ENCODE measurements around the gene SMIM45.

Gene SMIM45

DNA sequence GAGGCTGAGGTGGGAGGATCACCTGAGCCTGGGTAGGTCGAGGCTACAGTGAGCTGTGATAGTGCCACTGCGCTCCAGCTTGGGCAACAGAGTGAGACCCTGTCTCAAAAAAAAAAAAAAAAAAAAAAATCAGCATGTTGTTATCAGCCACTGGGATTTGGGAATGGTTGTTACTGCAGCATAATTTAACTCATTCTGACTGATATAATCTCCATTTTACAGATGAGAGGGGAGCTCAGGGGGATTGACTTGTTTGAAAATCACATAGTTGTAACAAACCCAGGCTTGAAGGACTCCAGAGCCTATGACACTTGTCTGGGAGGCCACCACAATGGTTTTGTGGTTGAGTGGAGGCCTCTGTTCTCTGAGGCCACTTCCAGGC lies 14.3 kb downstream of the SMIM45 start:
- Histone ChIP-seq H3K4me2 (ENCODE audit: low read depth, low read length) (no peak overlapping the region), H4K91ac (ENCODE audit: insufficient read depth, low read depth, low read length) (no peak overlapping the region), H3K27me3 (ENCODE audit: control insufficient read depth, insufficient read depth, low read length) (peaks cover 13% of the 10 kb centered on the region; the same call in 1 of the 2 replicates), H2AFZ (replicated peaks; ENCODE audit: low read length, poor library complexity) (peak overlapping the region; percentile 16), H2AK9ac (replicated peaks; ENCODE audit: low read depth, low read length, poor library complexity) (no peak overlapping the region), H3K14ac (replicated peaks; ENCODE audit: low read depth, low read length) (no peak overlapping the region), H2BK15ac (ENCODE audit: low read depth, low read length) (no peak overlapping the region), H3K4me1 (ENCODE audit: control insufficient read depth, insufficient read depth, low read length) (no peaks in the 10 kb centered on the region; the same call in 1 of the 2 replicates), H3K9ac (ENCODE audit: low read depth, low read length) (no peak overlapping the region), H3K9me1 (ENCODE audit: insufficient read depth, low read length) (no peaks in the 10 kb centered on the region), H2AK5ac (ENCODE audit: low read depth, low read length) (no peak overlapping the region), H4K5ac (ENCODE audit: low read depth, low read length) (no peak overlapping the region), H3K56ac (ENCODE audit: extremely low read depth, insufficient read depth, low read length) (no peak overlapping the region), H3K23ac (ENCODE audit: low read depth, low read length) (no peak overlapping the region), H3K36me3 (ENCODE audit: control insufficient read depth, insufficient read depth, low read length) (no peaks in the 10 kb centered on the region), H2BK20ac (ENCODE audit: low read depth, low read length) (no peak overlapping the region), H2BK5ac (ENCODE audit: low read depth, low read length, poor library complexity, severe bottlenecking) (no peak overlapping the region), H4K8ac (ENCODE audit: low read depth in 2 of 2, low read length in 2 of 2) (no peak overlapping the region), H3K79me1 (ENCODE audit: low read depth in 1 of 2, low read length in 2 of 2) (no peaks in the 10 kb centered on the region), H2BK120ac (ENCODE audit: low read depth, low read length) (no peak overlapping the region), H4K20me1 (ENCODE audit: insufficient read depth, low read length) (no peaks in the 10 kb centered on the region), H3K4me3 (ENCODE audit: insufficient read depth, low read depth, low read length) (no peak overlapping the region), H3K9me3 (ENCODE audit: control insufficient read depth, insufficient read depth, low read length) (no peaks in the 10 kb centered on the region), H3K4ac (ENCODE audit: low read depth, low read length) (no peak overlapping the region), H3K18ac (ENCODE audit: low read depth, low read length) (no peak overlapping the region), H3K27ac (ENCODE audit: insufficient read depth, low read length) (no peak overlapping the region)
- intact Hi-C loops (cut with micrococcal nuclease) (loop anchor here (1.0 to 2.0 kb wide), 5 partner anchors 113 to 507 kb away; partner anchors contain the start of genes NDUFA6 and SMDT1), dilution Hi-C loops (cut with HindIII; ENCODE audit: low sequenced_read_pairs, unreplicated experiment) (no loop called here), in situ Hi-C loops (cut with MboI; ENCODE audit: low sequenced_read_pairs) (loop anchor here (5.0 kb wide), 1 partner anchor 476 kb away; no protein-coding TSS in a partner anchor)
- DNase-seq = no peak
- ATAC-seq (ENCODE audit: low read depth) = no peak
- WGBS, 2 experiments (ENCODE audit: extremely low coverage in 2 of 2, insufficient read length in 1 of 2) = no CpG with 5 or more reads among the region's 2 CpGs
- TF ChIP-seq MXI1 (IDR thresholded peaks at IDR 0.05; ENCODE audit: borderline replicate concordance, low read depth, low read length) (no peak), FOS (IDR thresholded peaks at IDR 0.05; ENCODE audit: low read depth, low read length) (no peak), POLR2A (IDR thresholded peaks at IDR 0.05; ENCODE audit: low read depth, low read length) (no peak), MAZ (IDR thresholded peaks at IDR 0.05; ENCODE audit: borderline replicate concordance, low read depth, low read length) (no peak), CHD1 (IDR thresholded peaks at IDR 0.05; ENCODE audit: low read depth, low read length) (no peak), BHLHE40 (IDR thresholded peaks at IDR 0.05; ENCODE audit: low read depth, low read length) (no peak), RFX5 (IDR thresholded peaks at IDR 0.05; ENCODE audit: low read depth, low read length) (no peak), SMC3 (IDR thresholded peaks at IDR 0.05; ENCODE audit: low read depth, low read length) (no peak), RAD21 (IDR thresholded peaks at IDR 0.05; ENCODE audit: low read length) (no peak), CEBPB (IDR thresholded peaks at IDR 0.05; ENCODE audit: low read depth, low read length) (no peak), NFE2L2 (IDR thresholded peaks at IDR 0.05; ENCODE audit: low read depth, low read length) (no peak), MAFK (IDR thresholded peaks at IDR 0.05; ENCODE audit: low read depth, low read length) (no peak), RCOR1 (IDR thresholded peaks at IDR 0.05; ENCODE audit: insufficient replicate concordance, low read length) (no peak)
- TF ChIP-seq, protein P1, sequence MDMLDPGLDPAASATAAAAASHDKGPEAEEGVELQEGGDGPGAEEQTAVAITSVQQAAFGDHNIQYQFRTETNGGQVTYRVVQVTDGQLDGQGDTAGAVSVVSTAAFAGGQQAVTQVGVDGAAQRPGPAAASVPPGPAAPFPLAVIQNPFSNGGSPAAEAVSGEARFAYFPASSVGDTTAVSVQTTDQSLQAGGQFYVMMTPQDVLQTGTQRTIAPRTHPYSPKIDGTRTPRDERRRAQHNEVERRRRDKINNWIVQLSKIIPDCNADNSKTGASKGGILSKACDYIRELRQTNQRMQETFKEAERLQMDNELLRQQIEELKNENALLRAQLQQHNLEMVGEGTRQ (IDR thresholded peaks at IDR 0.05; ENCODE audit: low read depth, low read length) = no peak
- TF ChIP-seq, protein P2, sequence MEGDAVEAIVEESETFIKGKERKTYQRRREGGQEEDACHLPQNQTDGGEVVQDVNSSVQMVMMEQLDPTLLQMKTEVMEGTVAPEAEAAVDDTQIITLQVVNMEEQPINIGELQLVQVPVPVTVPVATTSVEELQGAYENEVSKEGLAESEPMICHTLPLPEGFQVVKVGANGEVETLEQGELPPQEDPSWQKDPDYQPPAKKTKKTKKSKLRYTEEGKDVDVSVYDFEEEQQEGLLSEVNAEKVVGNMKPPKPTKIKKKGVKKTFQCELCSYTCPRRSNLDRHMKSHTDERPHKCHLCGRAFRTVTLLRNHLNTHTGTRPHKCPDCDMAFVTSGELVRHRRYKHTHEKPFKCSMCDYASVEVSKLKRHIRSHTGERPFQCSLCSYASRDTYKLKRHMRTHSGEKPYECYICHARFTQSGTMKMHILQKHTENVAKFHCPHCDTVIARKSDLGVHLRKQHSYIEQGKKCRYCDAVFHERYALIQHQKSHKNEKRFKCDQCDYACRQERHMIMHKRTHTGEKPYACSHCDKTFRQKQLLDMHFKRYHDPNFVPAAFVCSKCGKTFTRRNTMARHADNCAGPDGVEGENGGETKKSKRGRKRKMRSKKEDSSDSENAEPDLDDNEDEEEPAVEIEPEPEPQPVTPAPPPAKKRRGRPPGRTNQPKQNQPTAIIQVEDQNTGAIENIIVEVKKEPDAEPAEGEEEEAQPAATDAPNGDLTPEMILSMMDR (conservative IDR thresholded peaks at IDR 0.05; ENCODE audit: low read depth, low read length) = no peak
- TF ChIP-seq, protein P3, sequence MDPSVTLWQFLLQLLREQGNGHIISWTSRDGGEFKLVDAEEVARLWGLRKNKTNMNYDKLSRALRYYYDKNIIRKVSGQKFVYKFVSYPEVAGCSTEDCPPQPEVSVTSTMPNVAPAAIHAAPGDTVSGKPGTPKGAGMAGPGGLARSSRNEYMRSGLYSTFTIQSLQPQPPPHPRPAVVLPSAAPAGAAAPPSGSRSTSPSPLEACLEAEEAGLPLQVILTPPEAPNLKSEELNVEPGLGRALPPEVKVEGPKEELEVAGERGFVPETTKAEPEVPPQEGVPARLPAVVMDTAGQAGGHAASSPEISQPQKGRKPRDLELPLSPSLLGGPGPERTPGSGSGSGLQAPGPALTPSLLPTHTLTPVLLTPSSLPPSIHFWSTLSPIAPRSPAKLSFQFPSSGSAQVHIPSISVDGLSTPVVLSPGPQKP (IDR thresholded peaks at IDR 0.05; ENCODE audit: borderline replicate concordance, low read depth, low read length) = no peak
- ChIA-PET CTCF (interaction anchor here (0.7 to 1.7 kb wide), 3 partner anchors 146 to 478 kb away, joined by 3 to 7 read pairs (median 4); no protein-coding TSS in a partner anchor), POLR2A (ENCODE audit: unreplicated experiment) (no interaction called here)
- no TSS peak for BruUV-seq (replicated peaks)

All from IMR-90 (cell line).